ENCODE measurements around the gene TPCN2.

DNA sequence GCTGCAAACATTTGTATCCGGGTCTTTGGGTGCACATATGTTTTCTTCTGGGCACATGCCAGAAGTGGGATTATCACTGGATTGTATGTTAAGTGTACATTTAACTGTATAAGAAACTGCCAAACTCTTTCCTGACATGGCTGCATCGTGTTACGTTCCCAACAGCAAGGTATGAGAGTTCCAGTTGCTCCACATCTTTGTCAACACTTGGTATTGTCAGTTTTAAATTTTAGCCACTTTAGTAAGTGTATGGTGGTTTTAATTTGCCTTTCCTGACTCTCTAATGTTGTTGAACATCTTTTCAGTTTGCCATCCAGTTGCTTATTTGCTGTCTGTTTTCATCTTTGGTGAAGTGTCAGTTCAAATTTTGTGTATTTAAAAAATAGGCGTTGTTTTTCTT is 84.5 kb downstream of the TPCN2 start:
- TF ChIP-seq PHF8 (conservative IDR thresholded peaks at IDR 0.05; ENCODE audit: low read depth, low read length) (no peak), RAD21 (IDR thresholded peaks at IDR 0.05 in 1 of 2, conservative IDR thresholded peaks at IDR 0.05 in 1 of 2; ENCODE audit: low read depth in 2 of 2, low read length in 2 of 2) (no peak), CTCF (IDR thresholded peaks at IDR 0.05; ENCODE audit: control extremely low read depth in 1 of 3, insufficient read depth in 1 of 3, low read depth in 1 of 3, low read length in 3 of 3) (no peak), MAX (IDR thresholded peaks at IDR 0.05) (no peak), TBP (IDR thresholded peaks at IDR 0.05; ENCODE audit: low read depth, low read length) (no peak), POLR2A (IDR thresholded peaks at IDR 0.05; ENCODE audit: control extremely low read depth in 1 of 2, low read depth in 2 of 2, low read length in 2 of 2) (no peak), TEAD4 (IDR thresholded peaks at IDR 0.05; ENCODE audit: low read depth, low read length) (no peak), EP300 (IDR thresholded peaks at IDR 0.05; ENCODE audit: borderline replicate concordance in 1 of 2, low read depth in 2 of 2, low read length in 2 of 2) (no peak), EZH2 (IDR thresholded peaks at IDR 0.05; ENCODE audit: low read depth, low read length, severe bottlenecking) (no peak), CHD2 (IDR thresholded peaks at IDR 0.05; ENCODE audit: low read length) (no peak), RFX5 (IDR thresholded peaks at IDR 0.05; ENCODE audit: borderline replicate concordance, low read depth, low read length) (no peak), JUND (IDR thresholded peaks at IDR 0.05; ENCODE audit: low read length) (no peak)
